Smooth muscle cell of the pulmonary artery (primary cell): ENCODE measurements around the gene PRMT2. TPM values are rescaled to one million over a fixed set of nuclear protein-coding genes. Genes with fewer than 3 reads are reported as not detected.

Experiments
- total RNA-seq: library from RNA; depleted of rRNA; stranded (reverse); fragments of >200 nt; gene quantifications from 2 replicates; pipeline ENCODE4 v1.2.3, GENCODE V29; 2014

Gene PRMT2
- 180 and 198 TPM in 2 replicates for total RNA-seq

DNA sequence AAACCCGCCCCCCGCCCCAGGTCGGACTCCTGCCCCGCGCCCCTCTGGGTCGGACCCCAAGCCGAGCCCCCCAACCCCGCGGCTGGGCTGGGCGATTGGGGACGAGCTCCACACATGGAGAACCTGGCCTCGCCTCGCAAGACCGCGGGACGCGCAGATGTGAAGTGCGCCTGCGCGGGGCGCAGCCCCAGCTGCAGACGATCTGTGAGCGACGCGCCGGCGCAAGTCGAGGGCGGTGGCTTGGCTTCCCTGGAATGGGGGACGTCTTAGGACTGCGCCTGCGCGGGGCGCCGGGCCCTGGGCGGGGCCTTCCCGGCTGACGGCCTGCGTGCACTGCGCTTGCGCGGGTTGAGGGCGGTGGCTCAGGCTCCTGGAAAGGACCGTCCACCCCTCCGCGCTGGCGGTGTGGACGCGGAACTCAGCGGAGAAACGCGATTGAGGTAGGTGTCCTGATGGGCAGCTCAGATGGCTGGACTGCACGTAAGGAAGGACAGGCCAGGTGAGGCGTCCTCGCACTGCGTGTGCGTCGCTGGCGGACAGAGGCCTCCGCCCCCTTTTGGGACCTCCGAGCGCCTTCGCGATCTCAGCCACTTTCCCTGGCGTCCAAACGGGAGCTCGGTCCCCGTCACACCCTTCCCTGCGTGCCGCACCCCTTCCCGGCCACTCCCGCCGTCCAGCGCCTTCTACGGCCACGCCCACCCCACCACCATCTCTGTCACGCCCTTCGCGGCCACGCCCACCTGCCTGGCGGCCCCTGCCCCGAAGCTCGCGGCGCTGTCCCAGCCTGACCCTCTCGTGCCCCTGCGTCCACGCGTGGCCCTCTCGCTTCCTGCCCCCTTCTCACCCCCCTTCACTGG lies at the start of gene PRMT2:
Gene PRMT2, plus strand, starts transcription at position 351 of the 857 bp plus-strand sequence. CDS start 1,278 bp downstream, outside the sequence.

DNA sequence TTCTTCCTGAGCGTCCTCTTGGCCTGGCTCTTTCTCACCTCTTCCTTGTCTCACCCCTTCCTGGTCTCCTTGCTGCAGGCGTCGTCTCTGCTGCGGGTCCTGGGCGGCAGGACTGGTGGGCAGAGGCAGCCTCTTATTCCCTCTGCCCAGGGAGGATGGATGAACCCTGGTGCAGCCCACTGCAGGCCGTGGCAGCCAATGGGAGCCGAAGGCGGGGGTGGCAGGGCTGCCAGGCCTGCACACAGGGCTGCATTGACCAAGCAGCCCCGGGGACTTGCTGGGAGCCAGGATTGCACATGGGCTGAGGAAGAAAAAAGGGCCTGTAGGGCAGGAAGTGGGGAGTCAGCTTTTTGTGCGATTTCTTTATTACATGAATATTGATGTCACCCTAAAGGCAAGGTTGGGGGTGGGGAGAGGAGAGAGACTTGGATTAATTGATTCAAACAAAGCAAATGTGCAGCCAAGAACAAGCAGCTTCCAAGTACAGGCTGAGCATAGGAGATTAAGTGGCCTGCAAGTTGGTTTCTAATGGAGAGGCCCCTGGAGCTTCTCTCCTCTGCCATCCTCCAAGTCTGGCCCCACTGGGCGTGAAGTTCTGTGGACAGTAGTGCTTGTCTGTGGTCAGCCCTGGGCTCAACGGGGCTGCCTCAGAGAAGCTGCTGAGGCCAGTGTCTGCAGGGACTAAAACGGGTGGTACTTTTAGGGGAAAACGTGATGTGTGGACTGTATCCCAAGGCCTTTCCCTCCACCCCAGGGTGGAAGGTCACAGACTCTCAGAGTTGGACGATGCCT lies 30.3 kb upstream of the PRMT2 start, which contains the start of gene S100B:
Gene S100B, minus strand, starts transcription at position 108 of the 792 bp plus-strand sequence. CDS start 2,667 bp downstream, outside the sequence.

Other genes starting within 250 kb of the PRMT2 start
- gene DIP2A, start 176.8 kb upstream of the PRMT2 start, total RNA-seq, result 27.4 and 33.4 TPM in 2 replicates
- 0.40 and 1.4 TPM in 2 replicates for gene S100B, start 30.6 kb upstream of the PRMT2 start, total RNA-seq